ENCODE results near the gene CSE1L. TPM values are rescaled to one million over a fixed set of nuclear protein-coding genes. Genes with fewer than 3 reads are reported as not detected.

Gene CSE1L
- total RNA-seq, 4 donors from 2014 or later: 32.8 to 88.9 (median 70.1) TPM

- Histone ChIP-seq H3K27me3 (no peaks in the 10 kb centered on the region), H3K27ac (peak overlapping the region in 1 of 4 donors; percentile 42), H3K9me3 (no peaks in the 10 kb centered on the region), H3K36me3 (peaks cover 8 to 99% (median 47%) of the 10 kb centered on the region in 3 donors), H3K4me1 (no peaks in the 10 kb centered on the region), H3K4me3 (no peak overlapping the region)
- WGBS, 2 donors: 28 to 58% methylated on average over 3 to 6 of the region's 6 CpGs
- TF ChIP-seq POLR2A (IDR thresholded peaks at IDR 0.05): no peak
- TF ChIP-seq CTCF (IDR thresholded peaks at IDR 0.05): no peak
- intact Hi-C loops (cut with DNase I): loop anchor here (10.0 kb wide), 1 partner anchor 54 kb away; no protein-coding TSS in a partner anchor
- no peak for DNase-seq
Observed at GRCh38 chr20:49030954-49031619, 15.0 kb upstream of the CSE1L start.

GRCh38 chr20:49032455-49032854, 13.7 kb upstream of the CSE1L start:
- peaks cover 4 to 91% (median 40%) of the 10 kb centered on the region in 3 donors for H3K36me3 ChIP-seq
- no peaks in the 10 kb centered on the region for H3K9me3 ChIP-seq
- no peak overlapping the region for H3K27ac ChIP-seq
- intact Hi-C loops (cut with DNase I): loop anchor here (10.0 kb wide), 1 partner anchor 52 kb away; no protein-coding TSS in a partner anchor
- H3K4me3 ChIP-seq: no peak overlapping the region
- no peaks in the 10 kb centered on the region for H3K27me3 ChIP-seq
- no peaks in the 10 kb centered on the region for H3K4me1 ChIP-seq
- no peak for DNase-seq
- WGBS, 2 donors: 97 to 100% methylated on average over 5 to 8 of the region's 8 CpGs
- TF ChIP-seq POLR2A (IDR thresholded peaks at IDR 0.05) (no peak), CTCF (IDR thresholded peaks at IDR 0.05) (no peak)

- Histone ChIP-seq H3K27ac (no peak overlapping the region), H3K4me3 (no peak overlapping the region), H3K9me3 (no peaks in the 10 kb centered on the region), H3K27me3 (no peaks in the 10 kb centered on the region), H3K4me1 (no peaks in the 10 kb centered on the region), H3K36me3 (peaks cover 0 to 73% (median 31%) of the 10 kb centered on the region in 3 donors)
- intact Hi-C loops (cut with DNase I): loop anchor here (10.0 kb wide), 1 partner anchor 51 kb away; no protein-coding TSS in a partner anchor
- TF ChIP-seq POLR2A (IDR thresholded peaks at IDR 0.05): no peak
- TF ChIP-seq CTCF (IDR thresholded peaks at IDR 0.05): no peak
- 91 to 94% methylated on average over 5 to 7 of the region's 7 CpGs for WGBS, 2 donors
- no peak for DNase-seq
Observed at GRCh38 chr20:49034070-49034732, 11.9 kb upstream of the CSE1L start.

DNA sequence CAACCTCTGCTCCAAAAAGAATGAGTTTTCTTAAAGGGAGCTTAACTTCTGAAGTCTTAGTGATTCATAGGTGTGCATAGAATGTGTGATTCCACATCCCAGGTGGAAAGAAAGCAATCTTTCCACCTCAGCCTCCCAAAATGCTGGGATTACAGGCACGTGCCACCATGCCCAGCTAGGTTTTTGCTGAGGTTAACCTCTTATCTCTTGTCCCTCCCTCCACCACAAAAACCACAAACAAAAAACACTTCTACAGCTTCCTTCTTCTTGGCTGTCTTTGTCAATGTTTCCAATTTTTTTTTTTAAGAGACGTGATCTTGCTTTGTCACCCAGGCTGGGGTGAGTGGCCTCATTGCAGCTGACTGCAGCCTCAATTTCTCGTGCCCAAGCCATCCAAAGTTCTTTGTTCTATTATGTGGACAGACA, 8.1 kb upstream of the CSE1L start:
- intact Hi-C loops (cut with DNase I): loop anchor here (10.0 kb wide), 1 partner anchor 47 kb away; no protein-coding TSS in a partner anchor
- Histone ChIP-seq H3K4me1 (peaks cover 0 to 8% (median 0%) of the 10 kb centered on the region in 3 donors), H3K27ac (no peak overlapping the region), H3K36me3 (peaks cover 0 to 36% (median 17%) of the 10 kb centered on the region in 3 donors), H3K4me3 (no peak overlapping the region), H3K27me3 (no peaks in the 10 kb centered on the region), H3K9me3 (no peaks in the 10 kb centered on the region)
- WGBS, 2 donors: 59 to 69% methylated on average over 3 of the region's 3 CpGs
- no peak for DNase-seq
- no peak for TF ChIP-seq POLR2A (IDR thresholded peaks at IDR 0.05)
- TF ChIP-seq CTCF (IDR thresholded peaks at IDR 0.05): no peak

DNA sequence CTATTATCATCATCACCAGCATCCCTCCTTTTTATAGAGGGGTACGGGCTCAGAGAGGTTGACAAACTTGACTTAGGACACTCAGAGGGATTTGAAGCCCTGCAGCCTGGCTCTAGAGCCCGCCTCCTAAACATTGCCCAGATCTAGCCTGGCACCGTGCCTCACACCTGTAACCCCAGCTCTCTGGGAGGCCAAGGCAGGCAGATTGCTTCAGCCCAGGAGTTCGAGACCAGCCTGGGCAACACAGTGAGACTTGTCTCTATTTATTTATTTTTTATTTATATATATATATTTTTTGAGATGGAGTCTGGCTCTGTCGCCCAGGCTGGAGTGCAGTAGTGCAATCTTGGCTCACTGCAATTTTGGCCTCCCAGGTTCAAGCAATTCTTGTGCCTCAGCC, 6.3 kb upstream of the CSE1L start:
- WGBS, 2 donors: 72 to 83% methylated on average over 4 to 5 of the region's 5 CpGs
- TF ChIP-seq POLR2A (IDR thresholded peaks at IDR 0.05) (no peak), CTCF (IDR thresholded peaks at IDR 0.05) (no peak)
- H3K36me3 ChIP-seq: peaks cover 0 to 17% (median 3%) of the 10 kb centered on the region in 3 donors
- DNase-seq: no peak
- intact Hi-C loops (cut with DNase I): loop anchor here (10.0 kb wide), 1 partner anchor 45 kb away; no protein-coding TSS in a partner anchor
- no peak overlapping the region for H3K27ac ChIP-seq
- no peaks in the 10 kb centered on the region for H3K9me3 ChIP-seq
- no peak overlapping the region for H3K4me3 ChIP-seq
- peaks cover 0 to 12% (median 0%) of the 10 kb centered on the region in 3 donors for H3K4me1 ChIP-seq
- no peaks in the 10 kb centered on the region for H3K27me3 ChIP-seq
